Peyer's patch (tissue), 4 donors: ENCODE results near the gene TEX55. TPM values are rescaled to one million over a fixed set of nuclear protein-coding genes. Genes with fewer than 3 reads are reported as not detected.

Experiments used
- DNase-seq, 3 donors: peaks; one replicate each; pipeline ENCODE4 v3.0.0-alpha.2; 2017 to 2019
- H3K27ac ChIP-seq, 4 donors: fragments of 200-600 bp; sonication (generic); one replicate each; pipeline ENCODE4 v1.5.1; 2016 to 2019
- H3K27me3 ChIP-seq, 2 donors: fragments of 200-600 bp; sonication (generic); one replicate each; pipeline ENCODE4 v1.5.1; 2019
- H3K36me3 ChIP-seq, 3 donors: fragments of 200-600 bp; sonication (generic); one replicate each; pipeline ENCODE4 v1.5.1; 2016 to 2019
- H3K4me1 ChIP-seq, 4 donors: fragments of 200-600 bp; sonication (generic); one replicate each; pipeline ENCODE4 v1.5.1; 2016 to 2019
- H3K4me3 ChIP-seq, 4 donors: fragments of 200-600 bp; sonication (generic); 1 replicate in 3 of 4; 2 replicates in 1 of 4; pipeline ENCODE4 v1.5.1; 2016 to 2019; ENCODE audit warnings: mild to moderate bottlenecking in 1 of 4
- H3K9me3 ChIP-seq, 4 donors: fragments of 200-600 bp; sonication (generic); one replicate each; pipeline ENCODE4 v1.5.1; 2016 to 2019; ENCODE audit warnings: mild to moderate bottlenecking in 1 of 4
- POLR2A ChIP-seq, 2 donors: fragments of 450-650 bp; IDR thresholded peaks; one replicate each; pipeline ENCODE4 v1.5.1; 2017; ENCODE audit warnings: antibody characterized with exemption in 2 of 2, mild to moderate bottlenecking in 2 of 2, moderate library complexity in 2 of 2
- total RNA-seq, 4 donors: library from RNA; depleted of rRNA; stranded (reverse); fragments of >200 nt; gene quantifications; one replicate each; pipeline ENCODE4 v1.1.0, GENCODE V29; 2016
- TF ChIP-seq, protein P1 (sequence below), 6 experiments: fragments of 450-650 bp in 4 of 6; fragments of 200-600 bp in 2 of 6; sonication (generic) in 1 of 6; IDR thresholded peaks; one replicate each; pipeline ENCODE4 v1.5.1; 2017 to 2019; ENCODE audit warnings: antibody characterized with exemption in 6 of 6, mild to moderate bottlenecking in 3 of 6, moderate library complexity in 1 of 6

Gene TEX55
- total RNA-seq, 4 donors from 2014 or later = not detected

DNA sequence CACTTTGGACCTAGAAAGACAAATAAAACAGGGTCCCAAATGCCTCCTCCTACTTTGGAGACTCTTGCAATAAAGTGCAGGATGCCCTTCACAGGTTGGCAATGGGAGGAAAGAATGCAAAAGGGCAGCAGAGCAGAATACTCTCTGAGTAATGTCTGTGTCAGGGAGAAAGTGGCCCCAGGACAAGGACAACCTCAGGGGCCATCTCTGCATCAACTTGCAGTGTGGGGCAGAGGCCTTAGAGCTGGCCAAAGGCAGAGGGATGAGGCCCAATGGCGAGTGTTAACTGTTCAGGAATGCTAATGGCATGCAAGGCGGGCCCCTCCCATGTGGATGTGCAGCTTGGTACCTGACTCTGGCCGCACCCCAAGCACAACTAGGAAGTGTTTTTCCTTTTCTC lies 35.8 kb downstream of the TEX55 start:
- Histone ChIP-seq H3K9me3 (no peaks in the 10 kb centered on the region), H3K4me1 (no peaks in the 10 kb centered on the region), H3K27ac (no peak overlapping the region), H3K36me3 (no peaks in the 10 kb centered on the region), H3K27me3 (no peaks in the 10 kb centered on the region), H3K4me3 (no peak overlapping the region)
- TF ChIP-seq, protein P1, sequence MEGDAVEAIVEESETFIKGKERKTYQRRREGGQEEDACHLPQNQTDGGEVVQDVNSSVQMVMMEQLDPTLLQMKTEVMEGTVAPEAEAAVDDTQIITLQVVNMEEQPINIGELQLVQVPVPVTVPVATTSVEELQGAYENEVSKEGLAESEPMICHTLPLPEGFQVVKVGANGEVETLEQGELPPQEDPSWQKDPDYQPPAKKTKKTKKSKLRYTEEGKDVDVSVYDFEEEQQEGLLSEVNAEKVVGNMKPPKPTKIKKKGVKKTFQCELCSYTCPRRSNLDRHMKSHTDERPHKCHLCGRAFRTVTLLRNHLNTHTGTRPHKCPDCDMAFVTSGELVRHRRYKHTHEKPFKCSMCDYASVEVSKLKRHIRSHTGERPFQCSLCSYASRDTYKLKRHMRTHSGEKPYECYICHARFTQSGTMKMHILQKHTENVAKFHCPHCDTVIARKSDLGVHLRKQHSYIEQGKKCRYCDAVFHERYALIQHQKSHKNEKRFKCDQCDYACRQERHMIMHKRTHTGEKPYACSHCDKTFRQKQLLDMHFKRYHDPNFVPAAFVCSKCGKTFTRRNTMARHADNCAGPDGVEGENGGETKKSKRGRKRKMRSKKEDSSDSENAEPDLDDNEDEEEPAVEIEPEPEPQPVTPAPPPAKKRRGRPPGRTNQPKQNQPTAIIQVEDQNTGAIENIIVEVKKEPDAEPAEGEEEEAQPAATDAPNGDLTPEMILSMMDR (IDR thresholded peaks at IDR 0.05) = no peak
- no peak for TF ChIP-seq POLR2A (IDR thresholded peaks at IDR 0.05)
- no peak for DNase-seq

DNA sequence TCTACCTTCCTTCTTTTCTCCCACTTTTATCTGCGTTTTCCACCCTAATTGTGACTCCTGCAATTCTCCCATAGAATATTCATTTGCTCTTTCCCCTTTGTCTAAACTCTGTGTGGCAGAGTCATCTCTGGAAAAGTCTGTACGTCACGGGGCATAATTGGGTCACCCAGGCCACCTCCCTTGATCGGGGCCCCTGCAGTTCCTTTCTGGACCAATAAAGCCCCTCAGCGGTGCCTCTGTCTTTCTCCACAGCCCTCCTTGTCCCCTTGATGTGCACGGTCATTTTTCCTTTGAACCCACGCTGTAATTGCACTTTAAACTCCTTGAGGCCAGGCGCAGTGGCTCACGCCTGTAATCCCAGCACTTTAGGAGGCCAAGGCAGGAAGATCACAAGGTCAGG lies 38.1 kb downstream of the TEX55 start:
- TF ChIP-seq POLR2A (IDR thresholded peaks at IDR 0.05) = no peak
- TF ChIP-seq, protein P1 (IDR thresholded peaks at IDR 0.05) = no peak
- no peak for DNase-seq
- H3K9me3 ChIP-seq = no peaks in the 10 kb centered on the region
- H3K36me3 ChIP-seq = no peaks in the 10 kb centered on the region
- H3K4me3 ChIP-seq = no peak overlapping the region
- no peak overlapping the region for H3K27ac ChIP-seq
- no peaks in the 10 kb centered on the region for H3K27me3 ChIP-seq
- H3K4me1 ChIP-seq = no peaks in the 10 kb centered on the region

DNA sequence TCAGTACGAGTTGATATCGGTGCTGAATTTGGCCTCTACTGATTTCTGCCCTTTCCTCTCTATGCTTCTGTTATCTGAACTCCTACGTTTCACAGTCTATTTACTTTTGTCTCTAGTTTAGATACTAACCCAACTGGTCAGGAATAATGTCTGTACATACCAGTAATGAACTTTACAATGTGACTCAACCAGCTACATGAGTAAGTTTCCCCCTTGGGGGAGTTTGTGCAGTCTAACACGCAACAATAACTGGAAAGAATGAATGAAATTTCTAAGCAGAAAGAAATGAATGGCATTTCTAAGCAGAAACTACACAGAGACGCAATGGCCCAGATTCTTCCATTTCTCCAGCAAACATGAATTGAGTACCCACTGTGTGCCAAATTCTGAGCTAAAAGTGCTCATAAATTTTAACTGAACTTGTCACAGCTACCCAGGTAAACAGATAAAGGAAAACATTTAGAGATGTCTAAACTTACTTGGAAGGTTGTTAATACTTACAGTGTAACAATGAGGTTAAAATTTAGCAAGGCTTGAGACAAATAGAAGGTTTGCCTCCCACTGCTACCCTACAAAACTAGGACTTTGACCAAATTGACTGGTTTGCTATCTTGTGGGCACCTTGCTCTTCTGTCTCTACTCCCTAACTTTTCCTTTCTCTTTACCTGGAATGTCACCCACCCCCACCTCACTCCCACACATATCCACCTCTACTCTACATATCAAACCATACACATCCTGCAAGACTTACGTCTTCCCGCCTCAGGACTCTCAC lies 39.0 kb downstream of the TEX55 start:
- Histone ChIP-seq H3K27me3 (no peaks in the 10 kb centered on the region), H3K27ac (no peak overlapping the region), H3K4me1 (no peaks in the 10 kb centered on the region), H3K36me3 (no peaks in the 10 kb centered on the region), H3K9me3 (no peaks in the 10 kb centered on the region), H3K4me3 (no peak overlapping the region)
- no peak for TF ChIP-seq POLR2A (IDR thresholded peaks at IDR 0.05)
- TF ChIP-seq, protein P1 (IDR thresholded peaks at IDR 0.05) = no peak
- DNase-seq = no peak

- no peaks in the 10 kb centered on the region for H3K27me3 ChIP-seq
- no peak overlapping the region for H3K27ac ChIP-seq
- H3K4me3 ChIP-seq = no peak overlapping the region
- no peaks in the 10 kb centered on the region for H3K9me3 ChIP-seq
- no peaks in the 10 kb centered on the region for H3K4me1 ChIP-seq
- TF ChIP-seq POLR2A (IDR thresholded peaks at IDR 0.05) = no peak
- TF ChIP-seq, protein P1 (IDR thresholded peaks at IDR 0.05) = no peak
- H3K36me3 ChIP-seq = no peaks in the 10 kb centered on the region
- DNase-seq = no peak
Measured at GRCh38 chr3:119187266-119187665, 41.3 kb downstream of the TEX55 start.

GRCh38 chr3:119191800-119192199 lies 45.8 kb downstream of the TEX55 start:
- TF ChIP-seq POLR2A (IDR thresholded peaks at IDR 0.05) = no peak
- TF ChIP-seq, protein P1 (IDR thresholded peaks at IDR 0.05) = no peak
- no peak overlapping the region for H3K27ac ChIP-seq
- DNase-seq = no peak
- no peaks in the 10 kb centered on the region for H3K9me3 ChIP-seq
- H3K4me1 ChIP-seq = no peaks in the 10 kb centered on the region
- no peak overlapping the region for H3K4me3 ChIP-seq
- H3K27me3 ChIP-seq = no peaks in the 10 kb centered on the region
- H3K36me3 ChIP-seq = no peaks in the 10 kb centered on the region
